Lower leg skin (tissue), 3 donors: ENCODE results near the gene PAFAH1B2.

Source experiments
- CTCF ChIP-seq, 3 donors: fragments of 450-650 bp; IDR thresholded peaks; one replicate each; pipeline ENCODE4 v1.5.1; 2016; ENCODE audit warnings: antibody characterized with exemption in 3 of 3, mild to moderate bottlenecking in 3 of 3, moderate library complexity in 2 of 3
- POLR2A ChIP-seq, 2 donors: fragments of 450-650 bp; IDR thresholded peaks; one replicate each; pipeline ENCODE4 v1.6.1; 2016 to 2017; ENCODE audit warnings: antibody characterized with exemption in 2 of 2, mild to moderate bottlenecking in 1 of 2, moderate library complexity in 1 of 2

GRCh38 chr11:117218133-117218915, 74.2 kb downstream of the PAFAH1B2 start:
- TF ChIP-seq CTCF (IDR thresholded peaks at IDR 0.05) (no peak), POLR2A (IDR thresholded peaks at IDR 0.05) (no peak)
